Measurements from ENCODE around the gene CAGE1. TPM values are rescaled to one million over a fixed set of nuclear protein-coding genes. Genes with fewer than 3 reads are reported as not detected.
A peak's percentile ranks its signal among the peaks of the same experiment; 100 is the strongest.

CAGE1 gene
- total and polyA plus RNA-seq, 2 experiments from 2014 or later: 0.07 TPM; not detected in 1

- H3K4me1 Mint-ChIP-seq: peaks cover 4% of the 10 kb centered on the region; the same call in 2 of the 3 replicates
- TF ChIP-seq ZNF331 (CRISPR knock-in tag; IDR thresholded peaks at IDR 0.05; ENCODE audit: low read depth) (no peak), CREB1 (CRISPR knock-in tag; IDR thresholded peaks at IDR 0.05; ENCODE audit: low read depth) (no peak), REST (IDR thresholded peaks at IDR 0.05; ENCODE audit: unreplicated experiment) (no peak)
- no peaks in the 10 kb centered on the region for H3F3A ChIP-seq (replicated peaks; ENCODE audit: low read depth)
- H3K27ac ChIP-seq (ENCODE audit: low read depth): no peak overlapping the region
- ATAC-seq: no peak
- H3K4me1 ChIP-seq (ENCODE audit: insufficient read depth): 0 out of 2 replicates have a peak, but pooled peaks cover 5% of the 10 kb centered on the region
- no peak overlapping the region for H3K27ac Mint-ChIP-seq
- peak overlapping the region; percentile 29; the same call in 1 of the 2 replicates for H2AFZ ChIP-seq
- H3K36me3 ChIP-seq (ENCODE audit: insufficient read depth): no peaks in the 10 kb centered on the region
- H3K36me3 Mint-ChIP-seq (ENCODE audit: low read depth): peaks cover 7% of the 10 kb centered on the region; the same call in 2 of the 3 replicates
- no peak overlapping the region for H3K4me3 ChIP-seq
- peaks cover 6% of the 10 kb centered on the region for H3K79me2 ChIP-seq (replicated peaks; ENCODE audit: insufficient read depth)
- peak; percentile 15 for DNase-seq (ENCODE audit: low spot score)
- H3K27me3 ChIP-seq (ENCODE audit: insufficient read depth): no peaks in the 10 kb centered on the region
- H3K9me2 ChIP-seq (ENCODE audit: insufficient read depth): no peaks in the 10 kb centered on the region; the same call in 1 of the 2 replicates
- H3K9me3 Mint-ChIP-seq: no peaks in the 10 kb centered on the region
- peaks cover 4% of the 10 kb centered on the region for H3K27me3 Mint-ChIP-seq (ENCODE audit: insufficient read depth, low read depth, poor library complexity)
- no peak overlapping the region for H3K4me3 Mint-ChIP-seq
- H4K20me1 ChIP-seq (replicated peaks; ENCODE audit: insufficient read depth): no peaks in the 10 kb centered on the region
- H3K4me2 ChIP-seq: no peak overlapping the region
Measured at GRCh38 chr6:7316658-7317533, 72.6 kb downstream of the CAGE1 start.

- no peak overlapping the region for H3K27ac ChIP-seq (ENCODE audit: low read depth)
- H3K27me3 Mint-ChIP-seq (ENCODE audit: insufficient read depth, low read depth, poor library complexity): peaks cover 4% of the 10 kb centered on the region
- H3K4me3 Mint-ChIP-seq: no peak overlapping the region
- H3K9me3 Mint-ChIP-seq: no peaks in the 10 kb centered on the region
- peaks cover 14% of the 10 kb centered on the region for H3K4me1 ChIP-seq (ENCODE audit: insufficient read depth)
- H3K4me1 Mint-ChIP-seq: peaks cover 12% of the 10 kb centered on the region
- H4K20me1 ChIP-seq (replicated peaks; ENCODE audit: insufficient read depth): no peaks in the 10 kb centered on the region
- H3K4me3 ChIP-seq: no peak overlapping the region
- H3K27ac Mint-ChIP-seq: no peak overlapping the region
- H3K36me3 ChIP-seq (ENCODE audit: insufficient read depth): no peaks in the 10 kb centered on the region
- H3K36me3 Mint-ChIP-seq (ENCODE audit: low read depth): peaks cover 7% of the 10 kb centered on the region; the same call in 2 of the 3 replicates
- peaks cover 16% of the 10 kb centered on the region for H3K79me2 ChIP-seq (replicated peaks; ENCODE audit: insufficient read depth)
- no peaks in the 10 kb centered on the region for H3F3A ChIP-seq (replicated peaks; ENCODE audit: low read depth)
- no peak overlapping the region for H3K4me2 ChIP-seq
- ATAC-seq (no peak), DNase-seq (ENCODE audit: low spot score) (no peak)
- no peaks in the 10 kb centered on the region; the same call in 1 of the 2 replicates for H3K9me2 ChIP-seq (ENCODE audit: insufficient read depth)
- H2AFZ ChIP-seq: peak overlapping the region; percentile 47; the same call in 1 of the 2 replicates
- no peaks in the 10 kb centered on the region for H3K27me3 ChIP-seq (ENCODE audit: insufficient read depth)
- no peak for TF ChIP-seq ZNF462 (CRISPR knock-in tag; IDR thresholded peaks at IDR 0.05)
- TF ChIP-seq CREB1 (CRISPR knock-in tag; IDR thresholded peaks at IDR 0.05; ENCODE audit: low read depth): no peak
- no peak for TF ChIP-seq EZH2 (IDR thresholded peaks at IDR 0.05; ENCODE audit: low read depth, unreplicated experiment)
- no peak for TF ChIP-seq POLR2AphosphoS5 (IDR thresholded peaks at IDR 0.05; ENCODE audit: low read depth)
- TF ChIP-seq ZNF331 (CRISPR knock-in tag; IDR thresholded peaks at IDR 0.05; ENCODE audit: low read depth): no peak
- no peak for TF ChIP-seq NANOG (IDR thresholded peaks at IDR 0.05; ENCODE audit: borderline replicate concordance)
- TF ChIP-seq ZNF114 (CRISPR knock-in tag; IDR thresholded peaks at IDR 0.05): no peak
Measured at GRCh38 chr6:7315948-7316365, 73.6 kb downstream of the CAGE1 start.
